OCI-LY7 (cell line): Measurements from ENCODE around the gene LSR. TPM values are rescaled to one million over a fixed set of nuclear protein-coding genes. Genes with fewer than 3 reads are reported as not detected.
A peak's percentile ranks its signal among the peaks of the same experiment; 100 is the strongest.

Experiments
- BruUV-seq: library from RNA; stranded (reverse); fragments of 400-500 nt; replicated peaks from 2 replicates; lab custom pipeline; 2021; lab: Mats Ljungman, UMichigan
- CTCF ChIA-PET: fragments of 300-600 bp; sonication (Branson Sonifier 250); formaldehyde crosslinking; loops from one replicate; lab custom pipeline; 2022; ENCODE audit warnings: antibody characterized with exemption; ENCODE audit not compliant: unreplicated experiment; lab: Charles Lee
- POLR2A ChIA-PET: fragments of 300-600 bp; sonication (Branson Sonifier 250); formaldehyde crosslinking; loops from one replicate; lab custom pipeline; 2022; ENCODE audit warnings: antibody characterized with exemption; lab: Charles Lee
- DNase-seq: peaks from one replicate; pipeline ENCODE4 v3.0.0-alpha.2; 2015; ENCODE audit warnings: low spot score
- H2AFZ ChIP-seq: fragments of 200-600 bp; sonication (generic), shearing (Covaris generic); 2 replicates; pipeline ENCODE4 v1.6.1; 2014; ENCODE audit warnings: mild to moderate bottlenecking, antibody characterized with exemption, low read length, moderate library complexity
- H3K27ac ChIP-seq: fragments of 200-600 bp; sonication (generic); 2 replicates; pipeline ENCODE4 v1.5.1; 2014; ENCODE audit warnings: mixed run types, low read depth, mild to moderate bottlenecking, moderate library complexity, low read length, inconsistent platforms; ENCODE audit not compliant: poor library complexity, severe bottlenecking
- H3K36me3 ChIP-seq: fragments of 200-600 bp; sonication (generic); 2 replicates; pipeline ENCODE4 v1.6.1; 2014; ENCODE audit warnings: mild to moderate bottlenecking, antibody characterized with exemption, low read length, moderate library complexity, mixed read lengths; ENCODE audit not compliant: insufficient read depth
- H3K4me1 ChIP-seq: fragments of 200-600 bp; sonication (generic); 2 replicates; pipeline ENCODE4 v1.5.1; 2014; ENCODE audit warnings: mild to moderate bottlenecking, low read length; ENCODE audit not compliant: insufficient read depth, poor library complexity, severe bottlenecking
- H3K4me2 ChIP-seq: fragments of 200-600 bp; sonication (generic); 2 replicates; pipeline ENCODE4 v1.6.1; 2014; ENCODE audit warnings: mild to moderate bottlenecking, low read length
- H3K4me3 ChIP-seq: fragments of 200-600 bp; sonication (generic); 2 replicates; pipeline ENCODE4 v1.5.1; 2014; ENCODE audit warnings: mild to moderate bottlenecking, low read depth, low read length; ENCODE audit not compliant: poor library complexity, severe bottlenecking
- H3K79me2 ChIP-seq: fragments of 200-600 bp; sonication (generic); 2 replicates; pipeline ENCODE4 v1.6.1; 2016; ENCODE audit warnings: low read depth, mild to moderate bottlenecking, low read length, moderate library complexity, mixed read lengths; ENCODE audit not compliant: insufficient read depth
- H3K9me2 ChIP-seq: fragments of 200-600 bp; sonication (generic); 2 replicates; pipeline ENCODE4 v1.6.1; 2016; ENCODE audit warnings: mild to moderate bottlenecking, low read length, mixed read lengths; ENCODE audit not compliant: insufficient read depth
- H3K9me3 ChIP-seq: fragments of 200-600 bp; sonication (generic); 2 replicates; pipeline ENCODE4 v1.6.1; 2014; ENCODE audit warnings: mild to moderate bottlenecking, mixed run types, low read length, mixed read lengths
- H4K20me1 ChIP-seq: fragments of 200-600 bp; sonication (generic); 2 replicates; pipeline ENCODE4 v1.6.1; 2014; ENCODE audit warnings: mild to moderate bottlenecking, antibody characterized with exemption, low read length, moderate library complexity, mixed read lengths; ENCODE audit not compliant: insufficient read depth
- EZH2phosphoT487 ChIP-seq: fragments of 200-600 bp; sonication (generic); IDR thresholded peaks from 2 replicates; pipeline ENCODE4 v1.6.1; 2018; ENCODE audit warnings: low read depth, borderline replicate concordance, mild to moderate bottlenecking, mixed run types, antibody characterized with exemption, low read length, moderate library complexity, mixed read lengths
- intact Hi-C: fragments of 100-400 bp; cut with micrococcal nuclease; formaldehyde crosslinking; loops from one replicate; pipeline ENCODE4 v1.10.0; 2022; ENCODE audit not compliant: unreplicated experiment
- total RNA-seq, 2 experiments: library from RNA; depleted of rRNA in 1 of 2; stranded (reverse); fragments of >200 nt in 1 of 2; shearing (Covaris generic) in 1 of 2; gene quantifications; 2 replicates each; pipeline ENCODE4 v1.2.3, GENCODE V29; 2014 to 2022
- TF ChIP-seq, protein P1 (sequence below): fragments of 200-600 bp; sonication (generic); conservative IDR thresholded peaks from 2 replicates; pipeline ENCODE4 v1.5.1; 2014; ENCODE audit warnings: mild to moderate bottlenecking, antibody characterized with exemption, low read length, moderate library complexity, mixed read lengths

The LSR gene
- total RNA-seq, 2 experiments from 2014 or later = 15.0 to 33.6 TPM

DNA sequence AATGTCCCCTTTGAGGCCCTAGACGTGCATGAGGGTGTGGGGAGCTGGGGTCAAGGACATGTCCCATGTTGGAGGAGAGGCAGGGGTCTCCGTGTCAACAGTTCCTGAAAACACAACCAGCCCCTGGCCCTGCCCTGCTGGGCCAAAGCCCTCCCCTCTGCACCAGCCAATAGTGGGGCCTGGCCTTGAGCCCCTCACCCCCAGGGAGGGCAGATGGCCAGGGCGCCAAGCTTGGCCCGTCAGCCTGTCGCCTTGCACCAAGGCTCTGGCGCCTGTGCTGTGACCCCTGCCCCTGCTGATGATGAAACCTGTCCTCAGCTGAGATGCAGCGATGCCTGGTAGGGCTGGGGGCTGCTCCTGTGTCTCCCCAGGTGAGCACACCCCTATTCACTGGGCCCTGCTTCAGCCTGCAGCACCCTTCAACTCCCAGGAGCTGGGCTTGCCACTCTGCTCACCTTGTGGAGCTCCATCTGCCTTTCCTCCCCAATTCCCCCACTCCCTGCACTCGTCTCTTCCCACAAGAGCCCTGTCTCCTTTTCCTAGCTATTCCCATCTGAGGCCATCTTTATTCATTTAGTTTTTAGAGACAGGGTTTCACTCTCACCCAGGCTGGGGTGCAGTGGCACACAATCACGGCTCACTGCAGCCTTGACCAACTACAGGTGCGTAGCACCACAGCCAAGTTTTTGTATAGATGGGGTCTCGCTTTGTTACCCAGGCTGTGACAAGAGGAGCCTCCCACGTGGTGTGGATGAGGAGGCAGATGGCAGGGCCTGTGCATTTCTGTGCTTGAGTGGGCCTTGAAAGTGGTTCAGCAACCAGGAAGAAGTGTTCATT is 31.4 kb downstream of the LSR start:
- peaks cover 18% of the 10 kb centered on the region for H3K4me1 ChIP-seq
- intact Hi-C loops = no loop called here
- TF ChIP-seq, protein P1, sequence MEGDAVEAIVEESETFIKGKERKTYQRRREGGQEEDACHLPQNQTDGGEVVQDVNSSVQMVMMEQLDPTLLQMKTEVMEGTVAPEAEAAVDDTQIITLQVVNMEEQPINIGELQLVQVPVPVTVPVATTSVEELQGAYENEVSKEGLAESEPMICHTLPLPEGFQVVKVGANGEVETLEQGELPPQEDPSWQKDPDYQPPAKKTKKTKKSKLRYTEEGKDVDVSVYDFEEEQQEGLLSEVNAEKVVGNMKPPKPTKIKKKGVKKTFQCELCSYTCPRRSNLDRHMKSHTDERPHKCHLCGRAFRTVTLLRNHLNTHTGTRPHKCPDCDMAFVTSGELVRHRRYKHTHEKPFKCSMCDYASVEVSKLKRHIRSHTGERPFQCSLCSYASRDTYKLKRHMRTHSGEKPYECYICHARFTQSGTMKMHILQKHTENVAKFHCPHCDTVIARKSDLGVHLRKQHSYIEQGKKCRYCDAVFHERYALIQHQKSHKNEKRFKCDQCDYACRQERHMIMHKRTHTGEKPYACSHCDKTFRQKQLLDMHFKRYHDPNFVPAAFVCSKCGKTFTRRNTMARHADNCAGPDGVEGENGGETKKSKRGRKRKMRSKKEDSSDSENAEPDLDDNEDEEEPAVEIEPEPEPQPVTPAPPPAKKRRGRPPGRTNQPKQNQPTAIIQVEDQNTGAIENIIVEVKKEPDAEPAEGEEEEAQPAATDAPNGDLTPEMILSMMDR = no peak
- TF ChIP-seq EZH2phosphoT487 = no peak
- H4K20me1 ChIP-seq = no peaks in the 10 kb centered on the region
- BruUV-seq = no TSS peak
- ChIA-PET POLR2A (interaction anchor here (1.2 kb wide), 1 partner anchor 8 kb away, joined by 3 read pairs; no protein-coding TSS in a partner anchor), CTCF (no interaction called here)
- no peak overlapping the region for H3K4me2 ChIP-seq
- peaks cover 40% of the 10 kb centered on the region; the same call in 1 of the 2 replicates for H3K36me3 ChIP-seq
- H3K9me2 ChIP-seq = no peaks in the 10 kb centered on the region
- DNase-seq = peak; percentile 39
- no peaks in the 10 kb centered on the region for H3K79me2 ChIP-seq
- no peak overlapping the region for H3K4me3 ChIP-seq
- H3K27ac ChIP-seq = peak overlapping the region; percentile 17
- no peaks in the 10 kb centered on the region for H3K9me3 ChIP-seq
- H2AFZ ChIP-seq = no peak overlapping the region

DNA sequence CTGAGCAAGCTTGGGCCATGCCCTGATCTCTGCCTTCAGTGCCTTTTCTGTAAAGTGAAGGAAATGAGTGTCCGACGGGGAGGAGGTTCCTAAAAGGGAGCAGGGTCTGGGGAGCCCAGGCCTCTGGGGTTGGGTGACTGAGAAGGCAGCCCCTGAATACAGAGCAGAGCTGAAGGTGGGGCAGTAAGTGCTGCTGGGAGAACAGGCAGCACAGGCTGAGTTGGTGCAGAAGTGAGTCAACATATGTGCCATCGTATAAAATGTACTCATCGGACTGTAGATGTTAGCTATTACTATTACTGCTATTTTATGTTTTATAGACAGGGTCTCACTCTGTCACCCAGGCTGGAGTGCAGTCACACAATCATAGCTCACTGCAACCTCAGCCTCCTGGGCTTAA is 32.5 kb downstream of the LSR start:
- H3K9me2 ChIP-seq = no peaks in the 10 kb centered on the region
- intact Hi-C loops = no loop called here
- H3K27ac ChIP-seq = no peak overlapping the region
- H3K4me2 ChIP-seq = no peak overlapping the region
- no peak overlapping the region for H3K4me3 ChIP-seq
- BruUV-seq = no TSS peak
- H3K4me1 ChIP-seq = peaks cover 18% of the 10 kb centered on the region
- ChIA-PET POLR2A (no interaction called here), CTCF (no interaction called here)
- no peak for TF ChIP-seq EZH2phosphoT487
- TF ChIP-seq, protein P1 = no peak
- H3K9me3 ChIP-seq = no peaks in the 10 kb centered on the region
- H2AFZ ChIP-seq = no peak overlapping the region
- H3K79me2 ChIP-seq = no peaks in the 10 kb centered on the region
- no peaks in the 10 kb centered on the region for H4K20me1 ChIP-seq
- H3K36me3 ChIP-seq = peaks cover 31% of the 10 kb centered on the region; the same call in 1 of the 2 replicates
- no peak for DNase-seq
